ENCODE results near the gene KLF13.

Gene KLF13

GRCh38 chr15:31300208-31300661, 26.4 kb upstream of the KLF13 start:
- no peak for DNase-seq (ENCODE audit: low read depth, low spot score)

GRCh38 chr15:31300981-31301672, 25.5 kb upstream of the KLF13 start:
- DNase-seq (ENCODE audit: low read depth, low spot score) = no peak

GRCh38 chr15:31301673-31301990, 25.0 kb upstream of the KLF13 start:
- DNase-seq (ENCODE audit: low read depth, low spot score) = no peak

- DNase-seq (ENCODE audit: low read depth, low spot score) = no peak
Measured at GRCh38 chr15:31302029-31302657, 24.5 kb upstream of the KLF13 start.

- DNase-seq (ENCODE audit: low read depth, low spot score) = no peak
Measured at GRCh38 chr15:31302778-31303725, 23.6 kb upstream of the KLF13 start.

GRCh38 chr15:31303726-31304648, 22.6 kb upstream of the KLF13 start:
- DNase-seq (ENCODE audit: low read depth, low spot score) = no peak

- no peak for DNase-seq (ENCODE audit: low read depth, low spot score)
Measured at GRCh38 chr15:31304751-31305365, 21.8 kb upstream of the KLF13 start.

- no peak for DNase-seq (ENCODE audit: low read depth, low spot score)
Measured at GRCh38 chr15:31305375-31305774, 21.3 kb upstream of the KLF13 start.

GRCh38 chr15:31305796-31306425, 20.7 kb upstream of the KLF13 start:
- DNase-seq (ENCODE audit: low read depth, low spot score) = no peak

GRCh38 chr15:31306426-31307269, 20.0 kb upstream of the KLF13 start:
- no peak for DNase-seq (ENCODE audit: low read depth, low spot score)

GRCh38 chr15:31307270-31308184, 19.1 kb upstream of the KLF13 start:
- no peak for DNase-seq (ENCODE audit: low read depth, low spot score)

- DNase-seq (ENCODE audit: low read depth, low spot score) = no peak
Measured at GRCh38 chr15:31308185-31308639, 18.4 kb upstream of the KLF13 start.

GRCh38 chr15:31309893-31310606, 16.6 kb upstream of the KLF13 start:
- no peak for DNase-seq (ENCODE audit: low read depth, low spot score)

GRCh38 chr15:31311735-31312619, 14.7 kb upstream of the KLF13 start:
- no peak for DNase-seq (ENCODE audit: low read depth, low spot score)

GRCh38 chr15:31313223-31313622, 13.4 kb upstream of the KLF13 start:
- DNase-seq (ENCODE audit: low read depth, low spot score) = no peak

- no peak for DNase-seq (ENCODE audit: low read depth, low spot score)
Measured at GRCh38 chr15:31314380-31314779, 12.3 kb upstream of the KLF13 start.

Data from activated naive CD8-positive, alpha-beta T cell treated with anti-CD3 and anti-CD28 coated beads, Interleukin-2, amount 50 U/mL, for 16 hours (primary cell).